ENCODE results near the gene RNF146. TPM values are rescaled to one million over a fixed set of nuclear protein-coding genes. Genes with fewer than 3 reads are reported as not detected.

RNF146 gene
- total RNA-seq, 1 experiment from 2014 or later: 31.3 TPM

- peaks cover 5% of the 10 kb centered on the region for H3K4me1 Mint-ChIP-seq (ENCODE audit: low read depth, unreplicated experiment)
- peaks cover 31% of the 10 kb centered on the region for H3K36me3 Mint-ChIP-seq (ENCODE audit: insufficient read depth, unreplicated experiment)
- CTCF ChIA-PET: interaction anchor here (0.6 to 1.7 kb wide), 2 partner anchors 39 to 210 kb away, joined by 3 read pairs; partner anchors contain the start of gene RNF146
Measured at GRCh38 chr6:127305741-127306140, 39.1 kb downstream of the RNF146 start.

GRCh38 chr6:127317388-127318128 is 50.9 kb downstream of the RNF146 start:
- Histone ChIP-seq H3K9me3 (no peaks in the 10 kb centered on the region), H3K4me1 (no peaks in the 10 kb centered on the region), H3K36me3 (ENCODE audit: control insufficient read depth, insufficient read depth, low read length) (no peaks in the 10 kb centered on the region; the same call in 1 of the 2 replicates), H3K4me3 (ENCODE audit: low read depth, low read length) (no peak overlapping the region), H3K27me3 (replicated peaks; ENCODE audit: control insufficient read depth, insufficient read depth, low read length) (no peaks in the 10 kb centered on the region)
- no peak overlapping the region for H3K27ac Mint-ChIP-seq (ENCODE audit: unreplicated experiment)
- ChIA-PET POLR2A (no interaction called here), CTCF (no interaction called here)
- intact Hi-C loops (cut with micrococcal nuclease; ENCODE audit: unreplicated experiment): no loop called here
- BruUV-seq (replicated peaks): no TSS peak
- peaks cover 23% of the 10 kb centered on the region for H3K36me3 Mint-ChIP-seq (ENCODE audit: insufficient read depth, unreplicated experiment)
- no peak for DNase-seq
- TF ChIP-seq CTCF (IDR thresholded peaks at IDR 0.05; ENCODE audit: insufficient read depth in 1 of 2, low read depth in 1 of 2, low read length in 1 of 2, severe bottlenecking in 1 of 2, unreplicated experiment in 1 of 2): no peak
- no peaks in the 10 kb centered on the region for H3K27me3 Mint-ChIP-seq (ENCODE audit: insufficient read depth, unreplicated experiment)
- H3K4me1 Mint-ChIP-seq (ENCODE audit: low read depth, unreplicated experiment): no peaks in the 10 kb centered on the region
- no peak overlapping the region for H3K4me3 Mint-ChIP-seq (ENCODE audit: unreplicated experiment)
- no peaks in the 10 kb centered on the region for H3K9me3 Mint-ChIP-seq (ENCODE audit: unreplicated experiment)

More at GRCh38 chr6:127305741-127306140, 39.1 kb downstream of the RNF146 start:
- 0 out of 2 replicates have a peak, but pooled peaks cover 8% of the 10 kb centered on the region for H3K9me3 ChIP-seq
- H3K27me3 ChIP-seq (replicated peaks; ENCODE audit: control insufficient read depth, insufficient read depth, low read length): no peaks in the 10 kb centered on the region
- TF ChIP-seq CTCF (IDR thresholded peaks at IDR 0.05; ENCODE audit: insufficient read depth in 1 of 2, low read depth in 1 of 2, low read length in 1 of 2, severe bottlenecking in 1 of 2, unreplicated experiment in 1 of 2): no peak
- no peaks in the 10 kb centered on the region for H3K4me1 ChIP-seq
- BruUV-seq (replicated peaks): no TSS peak
- DNase-seq: no peak
- POLR2A ChIA-PET: no interaction called here
- H3K4me3 ChIP-seq (ENCODE audit: low read depth, low read length): no peak overlapping the region
- Mint-ChIP-seq H3K27ac (ENCODE audit: unreplicated experiment) (no peak overlapping the region), H3K27me3 (ENCODE audit: insufficient read depth, unreplicated experiment) (no peaks in the 10 kb centered on the region), H3K9me3 (ENCODE audit: unreplicated experiment) (peaks cover 27% of the 10 kb centered on the region), H3K4me3 (ENCODE audit: unreplicated experiment) (no peak overlapping the region)
- no peaks in the 10 kb centered on the region for H3K36me3 ChIP-seq (ENCODE audit: control insufficient read depth, insufficient read depth, low read length)
- intact Hi-C loops (cut with micrococcal nuclease; ENCODE audit: unreplicated experiment): no loop called here

- ChIA-PET POLR2A (no interaction called here), CTCF (no interaction called here)
- H3K4me3 Mint-ChIP-seq (ENCODE audit: unreplicated experiment): no peak overlapping the region
- no peak for TF ChIP-seq CTCF (IDR thresholded peaks at IDR 0.05; ENCODE audit: insufficient read depth in 1 of 2, low read depth in 1 of 2, low read length in 1 of 2, severe bottlenecking in 1 of 2, unreplicated experiment in 1 of 2)
- peaks cover 15% of the 10 kb centered on the region for H3K36me3 Mint-ChIP-seq (ENCODE audit: insufficient read depth, unreplicated experiment)
- H3K9me3 ChIP-seq: no peaks in the 10 kb centered on the region
- H3K36me3 ChIP-seq (ENCODE audit: control insufficient read depth, insufficient read depth, low read length): no peaks in the 10 kb centered on the region; the same call in 1 of the 2 replicates
- no peaks in the 10 kb centered on the region for H3K27me3 Mint-ChIP-seq (ENCODE audit: insufficient read depth, unreplicated experiment)
- no peak for DNase-seq
- no peaks in the 10 kb centered on the region for H3K9me3 Mint-ChIP-seq (ENCODE audit: unreplicated experiment)
- no peaks in the 10 kb centered on the region for H3K27me3 ChIP-seq (replicated peaks; ENCODE audit: control insufficient read depth, insufficient read depth, low read length)
- no peak overlapping the region for H3K27ac Mint-ChIP-seq (ENCODE audit: unreplicated experiment)
- no peaks in the 10 kb centered on the region for H3K4me1 ChIP-seq
- no peak overlapping the region for H3K4me3 ChIP-seq (ENCODE audit: low read depth, low read length)
- BruUV-seq (replicated peaks): no TSS peak
- H3K4me1 Mint-ChIP-seq (ENCODE audit: low read depth, unreplicated experiment): no peaks in the 10 kb centered on the region
- intact Hi-C loops (cut with micrococcal nuclease; ENCODE audit: unreplicated experiment): no loop called here
Measured at GRCh38 chr6:127319686-127320085, 53.0 kb downstream of the RNF146 start.
